Measurements from ENCODE around the gene HOXA3.
A peak's percentile ranks its signal among the peaks of the same experiment; 100 is the strongest.

Gene HOXA3

DNA sequence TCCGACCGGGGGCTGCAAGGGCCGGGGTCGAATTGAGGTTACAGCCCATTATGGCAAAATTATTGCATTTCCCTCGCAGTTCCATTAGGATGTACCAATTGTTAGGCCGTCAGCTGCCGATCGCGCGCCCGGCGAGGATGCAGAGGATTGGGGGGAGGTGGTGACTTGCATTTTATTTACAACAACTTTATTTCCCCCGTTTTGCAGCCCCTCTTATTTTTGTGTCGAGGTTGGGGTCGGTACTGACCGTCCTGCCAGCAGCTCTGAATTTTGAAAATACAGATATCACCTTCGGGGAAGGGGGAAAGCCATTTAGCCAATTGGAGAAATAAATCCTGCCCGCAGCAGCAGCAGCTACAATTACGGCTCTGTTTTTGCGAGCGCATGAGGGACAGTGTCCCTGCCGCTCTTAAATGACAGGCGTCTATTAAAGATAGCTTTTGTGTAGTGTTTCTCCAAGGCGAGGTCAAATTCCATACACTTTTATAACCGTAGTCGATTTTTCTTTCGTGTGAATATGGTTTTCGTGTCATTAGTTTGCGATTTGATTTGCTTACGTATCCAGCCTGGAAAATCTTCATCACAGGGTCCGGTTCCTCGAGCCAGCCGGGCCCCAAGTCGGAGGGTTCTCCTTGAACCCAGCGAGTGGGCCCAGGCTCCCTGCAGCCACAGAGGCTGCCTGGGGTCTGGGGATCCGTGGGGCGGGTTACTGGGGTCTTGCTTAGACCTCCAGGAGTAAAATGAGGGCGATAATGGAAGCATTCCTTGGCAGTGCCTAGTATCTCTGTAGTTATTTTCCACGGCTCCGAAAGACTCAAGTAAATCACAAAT is 8.2 kb downstream of the HOXA3 start:
- DNase-seq (ENCODE audit: low read depth in 2 of 2), result no peak

GRCh38 chr7:27143023-27143949 is 9.1 kb downstream of the HOXA3 start, which contains the start of gene HOXA5:
Gene HOXA5 (minus strand): TSS chr7:27143681. CDS start chr7:27143607, 74 bp downstream.
- no peak for DNase-seq (ENCODE audit: low read depth in 2 of 2)

GRCh38 chr7:27142580-27143022 is 9.8 kb downstream of the HOXA3 start:
- DNase-seq (ENCODE audit: low read depth in 2 of 2), result no peak

- DNase-seq (ENCODE audit: low read depth in 2 of 2), result no peak
Observed at GRCh38 chr7:27141923-27142579, 10.3 kb downstream of the HOXA3 start.

DNA sequence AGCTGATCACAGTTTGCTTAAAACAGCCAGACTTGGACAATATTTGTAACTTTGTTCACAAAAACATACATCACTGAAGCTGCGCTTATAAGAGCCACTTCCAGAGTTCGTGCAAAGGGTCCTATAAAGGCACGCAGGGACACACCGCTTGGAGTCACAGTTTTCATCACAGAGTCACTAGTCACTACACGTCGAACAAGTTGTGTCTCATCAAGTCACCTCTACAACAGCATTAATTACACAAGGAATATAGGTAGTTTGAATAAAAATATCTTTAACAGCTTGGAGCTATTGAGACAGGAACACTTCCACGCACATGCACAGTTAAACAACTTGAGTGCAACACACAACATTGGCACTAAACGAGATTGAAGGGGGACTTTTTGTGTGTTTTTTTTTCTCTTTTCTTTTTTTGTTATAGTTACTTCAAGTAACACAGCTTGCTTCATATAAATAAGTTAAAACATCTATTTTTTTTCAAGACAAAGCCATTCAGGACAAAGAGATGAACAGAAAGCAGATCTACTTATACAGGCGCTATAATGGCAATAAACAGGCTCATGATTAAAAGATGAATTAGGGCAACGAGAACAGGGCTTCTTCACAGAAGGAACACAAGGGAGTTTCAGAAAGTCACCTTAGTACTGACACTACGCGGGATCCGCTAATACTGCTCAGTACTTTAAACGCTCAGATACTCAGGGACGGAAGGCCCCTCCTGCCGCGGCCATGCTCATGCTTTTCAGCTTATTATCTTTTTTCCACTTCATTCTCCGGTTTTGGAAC is 11.1 kb downstream of the HOXA3 start:
- DNase-seq (ENCODE audit: low read depth in 2 of 2), result no peak

GRCh38 chr7:27140126-27140857 is 12.1 kb downstream of the HOXA3 start:
- DNase-seq (ENCODE audit: low read depth in 2 of 2), result no peak

- DNase-seq (ENCODE audit: low read depth in 2 of 2), result no peak
Observed at GRCh38 chr7:27139334-27140125, 12.9 kb downstream of the HOXA3 start.

DNA sequence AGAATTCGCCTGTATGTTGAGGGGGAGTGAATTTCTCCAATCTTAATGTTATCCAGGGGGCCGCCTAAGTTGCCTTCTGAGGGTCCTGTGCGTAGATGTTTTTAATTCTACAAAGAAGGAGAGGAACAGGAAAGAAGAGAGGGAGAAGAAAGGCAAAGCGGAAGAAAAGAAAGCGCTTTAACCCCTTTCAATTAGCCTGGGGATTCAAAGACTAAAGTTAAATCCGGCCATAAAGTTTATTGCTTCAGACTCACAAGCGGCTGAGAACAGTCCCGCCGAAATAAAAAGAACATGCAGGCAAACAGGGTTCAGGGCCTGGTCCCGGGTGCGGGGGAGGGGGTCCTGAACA is 13.4 kb downstream of the HOXA3 start:
- DNase-seq (ENCODE audit: low read depth in 2 of 2), result no peak

GRCh38 chr7:27138472-27138871 is 13.9 kb downstream of the HOXA3 start:
- DNase-seq (ENCODE audit: low read depth in 2 of 2), result no peak

GRCh38 chr7:27137640-27138315 is 14.6 kb downstream of the HOXA3 start:
- no peak for DNase-seq (ENCODE audit: low read depth in 2 of 2)

DNA sequence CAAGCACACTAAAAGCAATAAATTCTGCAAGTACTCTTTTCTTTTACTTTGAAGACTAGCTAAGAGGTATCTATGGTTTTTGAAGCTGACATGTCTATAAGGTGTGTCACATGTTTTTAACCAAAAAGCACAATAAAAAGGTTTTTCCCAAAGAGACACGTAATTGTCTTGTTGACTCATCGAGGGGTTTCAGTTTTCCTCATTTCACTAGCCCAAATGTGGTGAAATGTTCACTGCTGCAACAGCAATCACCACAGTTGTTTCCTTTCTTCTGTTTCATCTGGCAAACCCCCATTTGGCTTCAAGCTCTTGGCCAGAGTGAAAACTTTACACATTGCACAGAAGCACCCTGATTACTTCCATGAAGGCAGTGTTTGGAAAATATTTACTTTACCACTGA is 18.0 kb downstream of the HOXA3 start:
- no peak for DNase-seq (ENCODE audit: low read depth in 2 of 2)

GRCh38 chr7:27133409-27134231 is 18.8 kb downstream of the HOXA3 start:
- no peak for DNase-seq (ENCODE audit: low read depth in 2 of 2)

DNA sequence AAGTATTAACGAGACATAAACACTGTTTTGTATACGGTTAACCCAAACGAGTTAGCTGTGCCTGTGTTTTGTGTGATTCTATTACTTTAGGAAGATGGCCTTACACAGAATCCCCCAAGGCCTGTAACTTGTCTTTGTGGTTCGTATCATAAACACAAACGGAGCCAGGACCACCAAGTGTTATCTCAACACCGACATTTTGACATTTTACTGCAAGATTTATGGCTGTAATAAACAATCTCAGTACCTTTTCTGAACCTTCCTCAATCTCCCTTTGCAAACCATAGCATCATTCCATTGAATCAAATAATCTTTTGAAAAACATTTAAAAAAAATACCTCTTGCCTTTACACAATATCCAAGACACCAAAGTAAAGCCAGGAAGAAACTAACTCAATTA is 19.4 kb downstream of the HOXA3 start:
- no peak for DNase-seq (ENCODE audit: low read depth in 2 of 2)

GRCh38 chr7:27132214-27132613 is 20.2 kb downstream of the HOXA3 start:
- no peak for DNase-seq (ENCODE audit: low read depth in 2 of 2)

DNA sequence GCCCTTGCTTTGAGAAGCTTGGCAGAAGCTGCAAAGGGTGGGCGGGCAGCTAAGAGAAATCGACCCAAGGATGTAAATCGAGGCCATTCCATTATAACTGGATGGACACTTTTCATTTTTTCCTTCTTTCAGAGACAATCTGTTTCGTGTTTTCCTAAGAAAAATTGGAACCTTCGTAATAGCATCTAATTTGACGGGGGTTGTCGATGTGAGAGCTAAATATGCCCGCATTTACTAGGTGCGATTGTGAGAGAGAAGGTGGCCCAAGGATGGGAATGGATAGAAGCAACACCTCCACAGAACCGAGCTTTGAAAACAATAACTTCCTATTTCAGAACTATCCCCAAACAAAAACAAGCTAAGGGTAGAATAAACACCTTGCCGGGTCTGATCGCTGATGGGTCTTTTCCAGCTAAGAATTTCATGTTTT is 21.0 kb downstream of the HOXA3 start:
- DNase-seq (ENCODE audit: low read depth in 2 of 2), result no peak

DNA sequence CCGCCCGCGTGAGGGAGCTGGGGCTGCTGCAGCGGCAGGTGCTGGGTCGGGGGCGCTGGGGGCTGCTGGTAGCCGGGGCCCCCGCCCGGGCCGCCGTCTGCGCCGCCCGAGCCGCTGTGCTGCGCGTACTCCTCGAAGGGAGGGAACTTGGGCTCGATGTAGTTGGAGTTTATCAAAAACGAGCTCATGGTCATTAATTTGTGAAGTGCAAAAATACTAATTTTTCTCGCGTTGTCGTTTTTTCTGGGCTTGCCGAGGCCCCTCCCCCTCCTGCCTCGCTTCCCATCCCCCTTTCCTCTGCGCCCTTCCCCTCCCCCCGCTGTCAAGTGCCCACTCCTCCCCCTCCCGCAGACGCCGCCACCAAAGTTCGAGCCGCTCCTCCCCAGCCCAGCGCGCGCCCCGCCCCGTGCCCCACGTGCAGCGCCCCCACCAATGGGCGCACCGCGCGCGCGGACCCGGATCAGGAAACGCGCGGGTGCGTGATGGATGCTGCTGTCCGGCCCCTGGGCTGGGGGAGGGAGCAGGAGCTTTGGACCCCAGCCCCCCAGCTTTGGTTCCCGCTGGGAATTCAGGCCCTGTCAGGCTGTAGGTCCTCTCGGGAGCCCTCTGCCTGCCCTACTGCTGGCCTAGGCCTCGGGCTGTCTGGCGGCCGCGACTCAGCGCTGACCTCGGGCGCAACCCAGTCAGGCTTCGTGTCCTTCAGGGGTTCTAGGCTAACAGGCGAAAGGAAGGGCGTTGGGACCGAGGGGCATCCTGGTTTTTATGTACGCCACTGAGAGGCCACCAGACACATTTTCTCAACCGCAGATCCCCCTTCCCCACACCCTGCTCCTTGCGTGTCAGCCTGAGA is 21.6 kb downstream of the HOXA3 start, which contains the start of gene HOXA4:
Gene HOXA4 (minus strand): TSS at position 218 of the 850 bp plus-strand sequence. CDS start 24 bp downstream, at position 194.
- DNase-seq (ENCODE audit: low read depth in 2 of 2), result peak; percentile 29 to 64

All from stimulated activated CD4-positive, alpha-beta T cell treated with anti-CD3 and anti-CD28 coated beads, Interleukin-15, amount 100 ng/mL, for 48 hours (primary cell).